MM.1S (cell line): ENCODE results near the gene ACBD6.
A peak's percentile ranks its signal among the peaks of the same experiment; 100 is the strongest.
"Not testable (repeated sequence)": the region's sequence is repeated elsewhere in the genome, so short reads cannot be mapped to it uniquely, and the experiment has no call there.

Experiments
- DNase-seq: peaks from one replicate; pipeline ENCODE4 v3.0.0-alpha.2; 2015
- H2AFZ ChIP-seq: fragments of 300-600 bp; sonication (generic); 2 replicates; pipeline ENCODE4 v1.6.0; 2016; ENCODE audit warnings: antibody characterized with exemption, low read length
- H3F3A ChIP-seq: fragments of 300-600 bp; sonication (generic); 2 replicates; pipeline ENCODE4 v1.6.1; 2016; ENCODE audit warnings: mild to moderate bottlenecking, antibody characterized with exemption, low read length, moderate library complexity, mixed read lengths; ENCODE audit not compliant: insufficient read depth
- H3K27ac ChIP-seq: fragments of 300-600 bp; sonication (generic); 2 replicates; pipeline ENCODE4 v1.5.1; 2016; ENCODE audit warnings: mild to moderate bottlenecking, low read length
- H3K27me3 ChIP-seq: fragments of 300-600 bp; sonication (generic); replicated peaks from 2 replicates; pipeline ENCODE4 v1.6.0; 2016; ENCODE audit warnings: low read length; ENCODE audit not compliant: insufficient read depth
- H3K36me3 ChIP-seq: fragments of 300-600 bp; sonication (generic); replicated peaks from 2 replicates; pipeline ENCODE4 v1.6.1; 2016; ENCODE audit warnings: mild to moderate bottlenecking, low read length, mixed read lengths; ENCODE audit not compliant: insufficient read depth
- H3K4me1 ChIP-seq: fragments of 300-600 bp; sonication (generic); 2 replicates; pipeline ENCODE4 v1.6.1; 2016; ENCODE audit warnings: low read length, mixed read lengths
- H3K4me2 ChIP-seq: fragments of 300-600 bp; sonication (generic); 2 replicates; pipeline ENCODE4 v1.6.0; 2016; ENCODE audit warnings: low read depth, low read length
- H3K4me3 ChIP-seq: fragments of 300-600 bp; sonication (generic); 2 replicates; pipeline ENCODE4 v1.5.1; 2016; ENCODE audit warnings: low read length, mixed read lengths
- H3K79me2 ChIP-seq: fragments of 300-600 bp; sonication (generic); 2 replicates; pipeline ENCODE4 v1.6.1; 2016; ENCODE audit warnings: mixed run types, low read length, mixed read lengths
- H3K9ac ChIP-seq: fragments of 300-600 bp; sonication (generic); 2 replicates; pipeline ENCODE4 v1.6.1; 2016; ENCODE audit warnings: low read length, mixed read lengths
- H3K9me2 ChIP-seq: fragments of 300-600 bp; sonication (generic); replicated peaks from 2 replicates; pipeline ENCODE4 v1.6.1; 2016; ENCODE audit warnings: mild to moderate bottlenecking, low read length, mixed read lengths; ENCODE audit not compliant: insufficient read depth
- H3K9me3 ChIP-seq: fragments of 300-600 bp; sonication (generic); replicated peaks from 2 replicates; pipeline ENCODE4 v1.6.1; 2016; ENCODE audit warnings: mild to moderate bottlenecking, low read length, mixed read lengths; ENCODE audit not compliant: insufficient read depth
- H4K20me1 ChIP-seq: fragments of 300-600 bp; sonication (generic); 2 replicates; pipeline ENCODE4 v1.6.1; 2016; ENCODE audit warnings: mild to moderate bottlenecking, low read length, moderate library complexity, mixed read lengths; ENCODE audit not compliant: insufficient read depth
- CTCF ChIP-seq: fragments of 300-600 bp; sonication (generic); IDR thresholded peaks from 2 replicates; pipeline ENCODE4 v1.5.1; 2016; ENCODE audit warnings: antibody characterized with exemption, low read length, mixed read lengths
- EZH2 ChIP-seq: fragments of 300-600 bp; sonication (generic); optimal IDR thresholded peaks from 2 replicates; pipeline ENCODE3; 2017; ENCODE audit warnings: low read depth, mild to moderate bottlenecking, antibody characterized with exemption, low read length, mixed read lengths
- EZH2phosphoT487 ChIP-seq: fragments of 300-600 bp; sonication (generic); IDR thresholded peaks from 2 replicates; pipeline ENCODE4 v1.6.1; 2018; ENCODE audit warnings: antibody characterized with exemption, low read length

ACBD6 gene, protein sequence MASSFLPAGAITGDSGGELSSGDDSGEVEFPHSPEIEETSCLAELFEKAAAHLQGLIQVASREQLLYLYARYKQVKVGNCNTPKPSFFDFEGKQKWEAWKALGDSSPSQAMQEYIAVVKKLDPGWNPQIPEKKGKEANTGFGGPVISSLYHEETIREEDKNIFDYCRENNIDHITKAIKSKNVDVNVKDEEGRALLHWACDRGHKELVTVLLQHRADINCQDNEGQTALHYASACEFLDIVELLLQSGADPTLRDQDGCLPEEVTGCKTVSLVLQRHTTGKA

DNA sequence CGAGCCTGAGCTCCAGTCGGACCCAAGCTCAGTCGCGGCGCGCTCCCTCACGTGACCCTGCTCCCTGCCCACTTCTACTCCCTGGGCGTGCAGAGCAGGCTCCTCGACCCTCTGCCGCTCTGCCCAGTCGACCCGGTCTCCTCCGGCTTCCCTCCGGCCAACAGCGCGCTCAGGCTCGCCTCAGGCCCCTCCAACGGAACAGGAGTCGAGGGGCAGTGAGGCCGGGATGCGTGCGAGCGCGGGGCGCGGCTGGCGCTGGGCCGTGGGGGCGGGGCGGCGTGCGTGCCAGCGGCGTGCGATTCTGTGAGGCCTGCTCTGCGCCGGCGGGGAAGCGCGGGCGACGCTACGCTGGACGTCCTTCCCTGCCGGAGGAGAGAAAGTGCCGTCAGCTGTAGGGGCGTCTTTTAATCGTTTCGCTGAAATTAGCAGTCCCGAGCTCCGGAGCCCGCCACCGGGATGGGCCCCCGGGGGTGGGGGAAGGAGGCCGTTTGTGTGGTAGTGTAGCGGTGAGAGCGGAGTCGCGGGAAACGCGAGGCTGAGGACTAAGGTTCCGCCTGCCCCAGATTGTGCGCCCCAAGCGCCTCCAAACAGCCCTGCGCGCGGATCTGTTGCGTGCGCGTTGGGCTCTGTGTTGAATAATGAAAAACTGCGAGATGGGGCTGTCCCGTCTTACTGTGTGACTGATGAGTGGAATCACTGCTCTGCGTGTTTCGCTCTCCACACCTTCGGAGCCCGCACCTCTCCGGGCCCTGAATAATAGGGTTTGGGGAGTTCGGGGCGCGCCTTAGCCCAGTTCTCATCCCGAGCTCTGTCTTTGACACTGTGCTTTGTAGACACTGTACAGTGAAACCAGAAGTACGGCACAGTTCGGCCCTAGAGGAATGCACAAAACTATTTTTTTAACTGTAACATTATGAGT lies at the start of gene ACBD6:
Gene ACBD6 (minus strand): TSS at position 217 of the 919 bp plus-strand sequence. CDS start 311 bp downstream, outside the sequence.
- Histone ChIP-seq H3K4me2 (peak within 1 kb of the TSS; percentile 90), H3K27ac (peak within 1 kb of the TSS; percentile 82), H3K27me3 (no peaks in the 10 kb centered on the region), H3K9me3 (no peaks in the 10 kb centered on the region), H3F3A (peaks cover 24% of the 10 kb centered on the region), H2AFZ (peak within 1 kb of the TSS; percentile 95), H3K4me1 (peaks cover 12% of the 10 kb centered on the region), H3K36me3 (no peaks in the 10 kb centered on the region), H3K4me3 (peak within 1 kb of the TSS; percentile 97), H3K9ac (peak within 1 kb of the TSS; percentile 87), H3K79me2 (peaks cover 46% of the 10 kb centered on the region), H3K9me2 (no peaks in the 10 kb centered on the region), H4K20me1 (0 out of 2 replicates have a peak, but pooled peaks cover 5% of the 10 kb centered on the region)
- DNase-seq, result peak; percentile 96
- TF ChIP-seq CTCF, result peak; percentile 20; the same call in 1 of the 2 replicates
- no peak for TF ChIP-seq EZH2phosphoT487

DNA sequence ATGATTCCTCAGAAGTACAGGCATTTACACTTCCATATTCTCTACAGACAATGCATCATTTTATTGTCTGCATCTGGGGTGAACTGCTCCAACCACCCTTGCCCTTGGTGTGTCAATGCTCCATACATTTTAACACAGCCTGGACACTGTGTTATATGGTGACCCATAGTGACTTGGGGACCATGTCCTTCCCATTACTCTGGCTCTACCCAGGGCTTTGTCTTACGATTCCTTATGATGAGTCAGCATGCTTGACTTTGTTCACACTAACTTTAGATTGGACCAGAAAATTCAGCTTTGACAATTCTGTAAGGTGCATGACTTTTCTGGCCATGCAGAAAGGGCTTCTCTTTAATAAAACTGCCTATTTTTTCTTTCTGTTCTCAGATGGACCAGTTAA lies 49.6 kb upstream of the ACBD6 start:
- DNase-seq, result no peak
- Histone ChIP-seq H3K27ac (no peak overlapping the region), H3K9ac (no peak overlapping the region), H4K20me1 (no peaks in the 10 kb centered on the region), H3K4me3 (no peak overlapping the region), H3K36me3 (no peaks in the 10 kb centered on the region), H3K9me3 (no peaks in the 10 kb centered on the region), H3K27me3 (no peaks in the 10 kb centered on the region), H2AFZ (no peak overlapping the region), H3F3A (no peaks in the 10 kb centered on the region), H3K4me1 (no peaks in the 10 kb centered on the region), H3K79me2 (no peaks in the 10 kb centered on the region), H3K9me2 (no peaks in the 10 kb centered on the region), H3K4me2 (no peak overlapping the region)
- TF ChIP-seq EZH2, result no peak

DNA sequence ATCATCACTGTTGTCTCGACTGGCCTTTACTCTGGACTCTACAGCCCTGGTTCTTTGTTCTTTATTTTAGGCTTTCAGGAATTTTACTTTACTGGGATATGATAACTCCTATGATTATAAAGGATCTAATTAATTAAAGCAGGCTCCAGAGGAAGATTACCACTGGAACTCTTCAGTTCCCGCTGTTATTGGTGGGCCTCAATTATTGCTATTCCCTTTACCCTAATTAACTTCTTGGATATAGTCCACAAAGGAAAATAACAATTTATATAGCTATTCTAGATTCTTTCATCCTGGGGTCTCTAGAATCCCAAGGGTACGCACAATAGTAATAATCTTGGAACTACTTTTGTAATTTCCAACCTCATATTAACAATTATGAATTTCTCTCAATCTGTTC lies 47.9 kb upstream of the ACBD6 start:
- Histone ChIP-seq H2AFZ (no peak overlapping the region), H3K4me2 (no peak overlapping the region)

GRCh38 chr1:180549770-180550169 lies 47.4 kb upstream of the ACBD6 start:
- DNase-seq, H4K20me1 ChIP-seq, H2AFZ ChIP-seq, H3K4me2 ChIP-seq, H3K79me2 ChIP-seq, H3K9me2 ChIP-seq, H3K9ac ChIP-seq, H3K27me3 ChIP-seq, H3K4me1 ChIP-seq, H3K9me3 ChIP-seq, H3F3A ChIP-seq, H3K4me3 ChIP-seq, H3K36me3 ChIP-seq, H3K27ac ChIP-seq: not testable (repeated sequence)

More for the DNA sequence above, 47.9 kb upstream of the ACBD6 start:
- no peaks in the 10 kb centered on the region for H3K9me2 ChIP-seq
- DNase-seq, result no peak
- no peaks in the 10 kb centered on the region for H3K36me3 ChIP-seq
- H4K20me1 ChIP-seq, result no peaks in the 10 kb centered on the region
- H3K27ac ChIP-seq, result no peak overlapping the region
- H3K4me1 ChIP-seq, result no peaks in the 10 kb centered on the region
- H3K4me3 ChIP-seq, result no peak overlapping the region
- no peaks in the 10 kb centered on the region for H3F3A ChIP-seq
- TF ChIP-seq EZH2 (no peak), EZH2phosphoT487 (no peak), CTCF (no peak)
- no peaks in the 10 kb centered on the region for H3K9me3 ChIP-seq
- H3K27me3 ChIP-seq, result no peaks in the 10 kb centered on the region
- no peak overlapping the region for H3K9ac ChIP-seq
- no peaks in the 10 kb centered on the region for H3K79me2 ChIP-seq
